Heart left ventricle (tissue), 16 donors: ENCODE measurements around the gene VWA1. TPM values are rescaled to one million over a fixed set of nuclear protein-coding genes. Genes with fewer than 3 reads are reported as not detected.
"Not testable (repeated sequence)": the region's sequence is repeated elsewhere in the genome, so short reads cannot be mapped to it uniquely, and the experiment has no call there.

Source experiments
- ATAC-seq, 4 donors: fragments of 200-7000 bp; cut with Tn5 transposase; one replicate each; pipeline ENCODE4 v1.9.1; 2020 to 2022; ENCODE audit warnings: moderate library complexity in 4 of 4, mild to moderate bottlenecking in 3 of 4, moderate number of reproducible peaks in 1 of 4
- DNase-seq, 5 donors: peaks; one replicate each; pipeline ENCODE4 v3.0.0-alpha.2; 2020
- H3K27ac ChIP-seq, 12 donors: fragments of 200-600 bp; sonication (generic) in 4 of 12; one replicate each; pipeline versions ENCODE4 v1.5.0 to v1.8.0; 2016 to 2022; ENCODE audit warnings: mild to moderate bottlenecking in 2 of 12
- H3K27me3 ChIP-seq, 9 donors: fragments of 200-600 bp; sonication (generic) in 2 of 9; one replicate each; pipeline versions ENCODE4 v1.5.1 to v1.8.0; 2016 to 2022; ENCODE audit warnings: mild to moderate bottlenecking in 3 of 9
- H3K36me3 ChIP-seq, 9 donors: fragments of 200-600 bp; sonication (generic) in 2 of 9; one replicate each; pipeline versions ENCODE4 v1.5.0 to v1.8.0; 2018 to 2022; ENCODE audit warnings: mild to moderate bottlenecking in 2 of 9
- H3K4me1 ChIP-seq, 12 donors: fragments of 200-600 bp; sonication (generic) in 4 of 12; one replicate each; pipeline versions ENCODE4 v1.5.0 to v1.8.0; 2016 to 2022; ENCODE audit warnings: mild to moderate bottlenecking in 3 of 12
- H3K4me3 ChIP-seq, 12 donors: fragments of 200-600 bp; sonication (generic) in 4 of 12; one replicate each; pipeline versions ENCODE4 v1.5.0 to v1.8.0; 2017 to 2022; ENCODE audit warnings: mild to moderate bottlenecking in 9 of 12, moderate library complexity in 4 of 12
- H3K9me3 ChIP-seq, 12 donors: fragments of 200-600 bp; sonication (generic) in 4 of 12; one replicate each; pipeline versions ENCODE4 v1.5.0 to v1.8.0; 2016 to 2022; ENCODE audit warnings: mild to moderate bottlenecking in 1 of 12
- CTCF ChIP-seq, 12 donors: fragments of 200-600 bp; sonication (generic) in 4 of 12; IDR thresholded peaks; one replicate each; pipeline versions ENCODE4 v1.5.0 to v1.8.0; 2018 to 2022; ENCODE audit warnings: antibody characterized with exemption in 12 of 12, mild to moderate bottlenecking in 5 of 12
- POLR2A ChIP-seq, 2 donors: fragments of 450-650 bp; IDR thresholded peaks; one replicate each; pipeline ENCODE4 v1.6.1; 2017; ENCODE audit warnings: antibody characterized with exemption in 2 of 2, mild to moderate bottlenecking in 2 of 2, moderate library complexity in 2 of 2
- WGBS, 4 donors: extraction: QIAGEN DNeasy Blood & Tissue Kit in 2 of 4; methylation state at CpG; one replicate each; pipeline versions ENCODE4 v1.1.5 to v1.1.7; 2013 to 2018; 5-methylcytosine and 5-hydroxymethylcytosine counted together
- intact Hi-C, 10 donors: fragments of 100-400 bp; cut with DNase I; formaldehyde crosslinking; loops; one replicate each; pipeline versions ENCODE4 v1.11.1 to v1.14.2; 2022
- polyA plus RNA-seq, 2 donors: library from polyadenylated mRNA; stranded (reverse); fragments of 200-250 nt; gene quantifications; one replicate each; pipeline ENCODE4 v1.2.3, GENCODE V29; 2013
- total RNA-seq, 9 donors: library from RNA; depleted of rRNA in 2 of 9; stranded (reverse); fragments of >200 nt in 2 of 9; fragmentation: NEBNext Ultra II Directional in 3 of 9; extraction: Animal tissue kit (Norgen Biotek cat#: 25700) in 3 of 9; gene quantifications; one replicate each; pipeline versions ENCODE4 v1.1.0 to v1.2.4, GENCODE V29; 2016 to 2023
- donor health status: ischemic (EF 13 %, LVEDD 7.1; RV severe dilation, severe dysfunction).
- donor health status: healthy with polysubstance abuse.
- donor health status: DM: no; HTN: yes; CAD: no.
- donor health status: DM: no; HTN: no; CAD: no.
- donor health status: ischemic (EF 25% LVEDD 6.9; RV normal size, moderate dysfunction).
- donor health status: ischemic (EF 25% LVEDD 5.7; RV mildly dilated, moderate dysfunction).
- donor health status: healthy.
- donor health status: DM: yes; HTN: yes; CAD: no.
- donor health status: ischemic (EF 35%, LVEDD 5.7; RV mildly dilated, moderate dysfunction).
- donor health status: nonischemic (EF 11% LVEDD 7.7; RV severe dilation, severe dysfunction).
- donor health status: DM: yes; HTN: yes; CAD: no.
- donor health status: PGD.
- donor health status: ischemic (EF 29% LVEDD 5.4; RV normal size, mild dysfunction).
- donor health status: nonischemic (EF 23%, LVEDD 6.1; RV moderate dilation, normal function).

The VWA1 gene
- total and polyA plus RNA-seq, 11 donors: 7.0 to 49.5 (median 14.8) TPM

DNA sequence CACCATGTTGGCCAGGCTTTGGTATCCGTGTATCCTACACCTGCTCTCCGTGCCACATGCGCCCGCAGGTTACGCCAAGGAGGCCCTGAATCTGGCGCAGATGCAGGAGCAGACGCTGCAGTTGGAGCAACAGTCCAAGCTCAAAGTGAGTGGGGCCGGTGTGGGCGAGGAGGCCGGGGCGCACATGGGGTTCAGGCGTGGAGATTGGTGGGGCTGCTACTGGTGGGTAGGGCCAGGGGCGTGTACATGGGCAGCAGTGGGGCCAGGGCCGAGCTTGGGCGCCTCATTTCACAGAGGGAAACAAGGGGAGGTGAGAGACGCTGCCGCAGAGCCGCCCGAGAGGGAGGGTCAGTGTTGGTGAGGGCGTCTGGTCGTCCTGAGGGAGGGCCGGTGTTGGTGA lies 41.7 kb downstream of the VWA1 start:
- Histone ChIP-seq H3K36me3 (peaks cover 0 to 35% (median 28%) of the 10 kb centered on the region in 9 donors), H3K9me3 (no peaks in the 10 kb centered on the region), H3K4me1 (peaks cover 0 to 16% (median 13%) of the 10 kb centered on the region in 12 donors), H3K4me3 (no peak overlapping the region), H3K27ac (no peak overlapping the region), H3K27me3 (no peaks in the 10 kb centered on the region)
- TF ChIP-seq POLR2A (IDR thresholded peaks at IDR 0.05) (no peak), CTCF (IDR thresholded peaks at IDR 0.05) (no peak)
- DNase-seq: no peak
- no peak for ATAC-seq
- 93 to 96% (median 96%) methylated on average over 22 of the region's 22 CpGs for WGBS, 4 donors
- intact Hi-C loops: no loop called here

GRCh38 chr1:1479547-1480487 lies 44.3 kb downstream of the VWA1 start:
- Histone ChIP-seq H3K9me3 (no peaks in the 10 kb centered on the region), H3K36me3 (peaks cover 0 to 57% (median 52%) of the 10 kb centered on the region in 9 donors), H3K27me3 (no peaks in the 10 kb centered on the region), H3K4me1 (no peaks in the 10 kb centered on the region), H3K27ac (no peak overlapping the region), H3K4me3 (no peak overlapping the region)
- TF ChIP-seq CTCF (IDR thresholded peaks at IDR 0.05): no peak
- no peak for TF ChIP-seq POLR2A (IDR thresholded peaks at IDR 0.05)
- DNase-seq (no peak), ATAC-seq (peak in 1 of 4 donors; percentile 14)
- intact Hi-C loops: no loop called here
- 94 to 95% (median 95%) methylated on average over 23 to 42 of the region's 42 CpGs for WGBS, 4 donors

- H3K9me3 ChIP-seq, H3K27me3 ChIP-seq, H3K4me3 ChIP-seq, ATAC-seq, H3K27ac ChIP-seq, H3K4me1 ChIP-seq, DNase-seq, intact Hi-C loops: not testable (repeated sequence)
- peaks cover 0 to 58% (median 55%) of the 10 kb centered on the region in 9 donors for H3K36me3 ChIP-seq
- 93 to 98% (median 97%) methylated on average over 10 to 16 of the region's 16 CpGs; no CpG with 5 or more reads in 1 of the 4 donors for WGBS, 4 donors
These were observed 45.0 kb downstream of the VWA1 start for GRCh38 chr1:1480488-1480867.

GRCh38 chr1:1481811-1482210 lies 46.3 kb downstream of the VWA1 start:
- H3K27me3 ChIP-seq, H3K4me3 ChIP-seq, H3K4me1 ChIP-seq, DNase-seq, ATAC-seq, intact Hi-C loops, H3K27ac ChIP-seq, H3K9me3 ChIP-seq: not testable (repeated sequence)
- WGBS, 4 donors: 94 to 98% (median 96%) methylated on average over 17 to 30 of the region's 30 CpGs
- peaks cover 0 to 66% (median 59%) of the 10 kb centered on the region in 9 donors for H3K36me3 ChIP-seq

GRCh38 chr1:1482856-1483255 lies 47.4 kb downstream of the VWA1 start:
- 96% methylated on average over 14 of the region's 14 CpGs for whole genome bisulfite sequencing, 4 donors
- ATAC-seq (no peak), DNase-seq (no peak)
- Histone ChIP-seq H3K27me3 (no peaks in the 10 kb centered on the region), H3K4me1 (no peaks in the 10 kb centered on the region), H3K9me3 (no peaks in the 10 kb centered on the region), H3K36me3 (peaks cover 0 to 74% (median 57%) of the 10 kb centered on the region in 9 donors), H3K4me3 (no peak overlapping the region), H3K27ac (no peak overlapping the region)
- intact Hi-C loops: no loop called here
- TF ChIP-seq POLR2A (IDR thresholded peaks at IDR 0.05) (no peak), CTCF (IDR thresholded peaks at IDR 0.05) (no peak)
